MM.1S (cell line): Measurements from ENCODE around the gene SIL1.

Experiments used
- DNase-seq: peaks from one replicate; pipeline ENCODE4 v3.0.0-alpha.2; 2015
- H2AFZ ChIP-seq: fragments of 300-600 bp; sonication (generic); 2 replicates; pipeline ENCODE4 v1.6.0; 2016; ENCODE audit warnings: antibody characterized with exemption, low read length
- H3F3A ChIP-seq: fragments of 300-600 bp; sonication (generic); 2 replicates; pipeline ENCODE4 v1.6.1; 2016; ENCODE audit warnings: mild to moderate bottlenecking, antibody characterized with exemption, low read length, moderate library complexity, mixed read lengths; ENCODE audit not compliant: insufficient read depth
- H3K27ac ChIP-seq: fragments of 300-600 bp; sonication (generic); 2 replicates; pipeline ENCODE4 v1.5.1; 2016; ENCODE audit warnings: mild to moderate bottlenecking, low read length
- H3K27me3 ChIP-seq: fragments of 300-600 bp; sonication (generic); replicated peaks from 2 replicates; pipeline ENCODE4 v1.6.0; 2016; ENCODE audit warnings: low read length; ENCODE audit not compliant: insufficient read depth
- H3K36me3 ChIP-seq: fragments of 300-600 bp; sonication (generic); replicated peaks from 2 replicates; pipeline ENCODE4 v1.6.1; 2016; ENCODE audit warnings: mild to moderate bottlenecking, low read length, mixed read lengths; ENCODE audit not compliant: insufficient read depth
- H3K4me1 ChIP-seq: fragments of 300-600 bp; sonication (generic); 2 replicates; pipeline ENCODE4 v1.6.1; 2016; ENCODE audit warnings: low read length, mixed read lengths
- H3K4me2 ChIP-seq: fragments of 300-600 bp; sonication (generic); 2 replicates; pipeline ENCODE4 v1.6.0; 2016; ENCODE audit warnings: low read depth, low read length
- H3K4me3 ChIP-seq: fragments of 300-600 bp; sonication (generic); 2 replicates; pipeline ENCODE4 v1.5.1; 2016; ENCODE audit warnings: low read length, mixed read lengths
- H3K79me2 ChIP-seq: fragments of 300-600 bp; sonication (generic); 2 replicates; pipeline ENCODE4 v1.6.1; 2016; ENCODE audit warnings: mixed run types, low read length, mixed read lengths
- H3K9ac ChIP-seq: fragments of 300-600 bp; sonication (generic); 2 replicates; pipeline ENCODE4 v1.6.1; 2016; ENCODE audit warnings: low read length, mixed read lengths
- H3K9me2 ChIP-seq: fragments of 300-600 bp; sonication (generic); replicated peaks from 2 replicates; pipeline ENCODE4 v1.6.1; 2016; ENCODE audit warnings: mild to moderate bottlenecking, low read length, mixed read lengths; ENCODE audit not compliant: insufficient read depth
- H3K9me3 ChIP-seq: fragments of 300-600 bp; sonication (generic); replicated peaks from 2 replicates; pipeline ENCODE4 v1.6.1; 2016; ENCODE audit warnings: mild to moderate bottlenecking, low read length, mixed read lengths; ENCODE audit not compliant: insufficient read depth
- H4K20me1 ChIP-seq: fragments of 300-600 bp; sonication (generic); 2 replicates; pipeline ENCODE4 v1.6.1; 2016; ENCODE audit warnings: mild to moderate bottlenecking, low read length, moderate library complexity, mixed read lengths; ENCODE audit not compliant: insufficient read depth
- CTCF ChIP-seq: fragments of 300-600 bp; sonication (generic); IDR thresholded peaks from 2 replicates; pipeline ENCODE4 v1.5.1; 2016; ENCODE audit warnings: antibody characterized with exemption, low read length, mixed read lengths
- EZH2 ChIP-seq: fragments of 300-600 bp; sonication (generic); optimal IDR thresholded peaks from 2 replicates; pipeline ENCODE3; 2017; ENCODE audit warnings: low read depth, mild to moderate bottlenecking, antibody characterized with exemption, low read length, mixed read lengths
- EZH2phosphoT487 ChIP-seq: fragments of 300-600 bp; sonication (generic); IDR thresholded peaks from 2 replicates; pipeline ENCODE4 v1.6.1; 2018; ENCODE audit warnings: antibody characterized with exemption, low read length

Gene SIL1

GRCh38 chr5:138944527-138945322, 253.4 kb downstream of the SIL1 start:
- Histone ChIP-seq H3F3A (no peaks in the 10 kb centered on the region), H3K36me3 (no peaks in the 10 kb centered on the region), H3K9me3 (no peaks in the 10 kb centered on the region), H3K27me3 (no peaks in the 10 kb centered on the region), H3K9ac (no peak overlapping the region), H3K4me3 (no peak overlapping the region), H3K4me1 (no peaks in the 10 kb centered on the region), H2AFZ (no peak overlapping the region), H3K9me2 (no peaks in the 10 kb centered on the region), H3K27ac (no peak overlapping the region), H4K20me1 (no peaks in the 10 kb centered on the region), H3K4me2 (no peak overlapping the region), H3K79me2 (no peaks in the 10 kb centered on the region)
- TF ChIP-seq EZH2 = no peak
- TF ChIP-seq CTCF = no peak
- TF ChIP-seq EZH2phosphoT487 = no peak
- DNase-seq = no peak

GRCh38 chr5:138943599-138944173, 254.5 kb downstream of the SIL1 start:
- Histone ChIP-seq H4K20me1 (no peaks in the 10 kb centered on the region), H3K79me2 (no peaks in the 10 kb centered on the region), H3K4me3 (no peak overlapping the region), H3K4me2 (no peak overlapping the region), H3K9ac (no peak overlapping the region), H3K27ac (no peak overlapping the region), H3K36me3 (no peaks in the 10 kb centered on the region), H3K9me2 (no peaks in the 10 kb centered on the region), H3F3A (no peaks in the 10 kb centered on the region), H3K9me3 (no peaks in the 10 kb centered on the region), H3K27me3 (no peaks in the 10 kb centered on the region), H2AFZ (no peak overlapping the region), H3K4me1 (peaks cover 1% of the 10 kb centered on the region; the same call in 1 of the 2 replicates)
- no peak for DNase-seq
- TF ChIP-seq CTCF (no peak), EZH2 (no peak), EZH2phosphoT487 (no peak)

GRCh38 chr5:138942861-138943260, 255.3 kb downstream of the SIL1 start:
- Histone ChIP-seq H3K79me2 (no peaks in the 10 kb centered on the region), H3K4me2 (no peak overlapping the region), H3K36me3 (no peaks in the 10 kb centered on the region), H3K9me2 (no peaks in the 10 kb centered on the region; the same call in 1 of the 2 replicates), H3F3A (no peaks in the 10 kb centered on the region), H3K4me1 (peaks cover 4% of the 10 kb centered on the region; the same call in 1 of the 2 replicates), H3K9ac (no peak overlapping the region), H4K20me1 (no peaks in the 10 kb centered on the region), H3K4me3 (no peak overlapping the region), H3K27me3 (no peaks in the 10 kb centered on the region), H3K9me3 (no peaks in the 10 kb centered on the region), H3K27ac (no peak overlapping the region), H2AFZ (no peak overlapping the region)
- TF ChIP-seq EZH2phosphoT487 (no peak), EZH2 (no peak), CTCF (no peak)
- no peak for DNase-seq
